Neural cell (in vitro differentiated cells): ENCODE data around the gene PLXNA4.

Experiments used
- EP300 ChIP-seq: fragments of 450-650 bp; conservative IDR thresholded peaks from 2 replicates; pipeline ENCODE4 v1.6.1; 2014; ENCODE audit warnings: antibody characterized with exemption, mild to moderate bottlenecking, moderate library complexity; ENCODE audit not compliant: poor library complexity, severe bottlenecking
- EZH2 ChIP-seq: fragments of 200-600, 300-800 bp; shearing (Covaris generic), sonication (generic); IDR thresholded peaks from 2 replicates; pipeline ENCODE4 v1.6.1; 2014; ENCODE audit warnings: antibody characterized with exemption, low read length, borderline replicate concordance, mild to moderate bottlenecking; ENCODE audit not compliant: insufficient read depth, poor library complexity, severe bottlenecking
- MXI1 ChIP-seq: fragments of 450-650 bp; conservative IDR thresholded peaks from 2 replicates; pipeline ENCODE4 v1.6.1; 2014; ENCODE audit warnings: antibody characterized with exemption, mild to moderate bottlenecking; ENCODE audit not compliant: poor library complexity, severe bottlenecking
- POLR2AphosphoS5 ChIP-seq: IDR thresholded peaks from 2 replicates; pipeline ENCODE4 v1.6.1; 2012
- RAD21 ChIP-seq: fragments of 450-650 bp; conservative IDR thresholded peaks from 2 replicates; pipeline ENCODE4 v1.6.1; 2014; ENCODE audit warnings: antibody characterized with exemption, mild to moderate bottlenecking, moderate library complexity
- SMC3 ChIP-seq: fragments of 450-650 bp; conservative IDR thresholded peaks from 2 replicates; pipeline ENCODE4 v1.6.1; 2014; ENCODE audit warnings: antibody characterized with exemption, mild to moderate bottlenecking, moderate library complexity; ENCODE audit not compliant: poor library complexity
- TF ChIP-seq, protein P1 (sequence below): IDR thresholded peaks from 2 replicates; pipeline ENCODE4 v1.6.1; 2012; ENCODE audit warnings: borderline replicate concordance
- TF ChIP-seq, protein P2 (sequence below): fragments of 450-650 bp; IDR thresholded peaks from 2 replicates; pipeline ENCODE4 v1.5.1; 2014; ENCODE audit warnings: antibody characterized with exemption, mild to moderate bottlenecking, moderate library complexity; ENCODE audit not compliant: poor library complexity, severe bottlenecking

DNA sequence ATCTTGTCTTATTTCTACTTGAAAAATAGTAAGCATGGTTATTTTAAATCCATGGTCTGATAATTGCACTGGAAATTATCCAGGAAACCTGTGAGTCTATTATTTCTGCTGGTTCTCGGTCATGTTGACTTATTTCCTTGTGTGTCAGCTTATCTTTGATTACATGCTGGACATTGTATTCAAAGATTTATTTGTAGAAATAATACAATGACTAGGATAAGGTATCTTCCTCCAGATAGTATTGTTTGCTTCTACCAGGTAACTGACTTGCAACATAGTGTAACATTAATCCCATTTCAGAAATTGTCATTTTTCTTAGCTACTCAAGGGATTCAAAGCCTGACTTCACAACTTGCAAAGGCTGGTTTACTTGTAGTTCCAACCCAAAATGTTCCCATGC is 33.4 kb downstream of the PLXNA4 start:
- TF ChIP-seq SMC3 (no peak), POLR2AphosphoS5 (no peak), EP300 (no peak), EZH2 (no peak), MXI1 (no peak), RAD21 (no peak)
- TF ChIP-seq, protein P1, sequence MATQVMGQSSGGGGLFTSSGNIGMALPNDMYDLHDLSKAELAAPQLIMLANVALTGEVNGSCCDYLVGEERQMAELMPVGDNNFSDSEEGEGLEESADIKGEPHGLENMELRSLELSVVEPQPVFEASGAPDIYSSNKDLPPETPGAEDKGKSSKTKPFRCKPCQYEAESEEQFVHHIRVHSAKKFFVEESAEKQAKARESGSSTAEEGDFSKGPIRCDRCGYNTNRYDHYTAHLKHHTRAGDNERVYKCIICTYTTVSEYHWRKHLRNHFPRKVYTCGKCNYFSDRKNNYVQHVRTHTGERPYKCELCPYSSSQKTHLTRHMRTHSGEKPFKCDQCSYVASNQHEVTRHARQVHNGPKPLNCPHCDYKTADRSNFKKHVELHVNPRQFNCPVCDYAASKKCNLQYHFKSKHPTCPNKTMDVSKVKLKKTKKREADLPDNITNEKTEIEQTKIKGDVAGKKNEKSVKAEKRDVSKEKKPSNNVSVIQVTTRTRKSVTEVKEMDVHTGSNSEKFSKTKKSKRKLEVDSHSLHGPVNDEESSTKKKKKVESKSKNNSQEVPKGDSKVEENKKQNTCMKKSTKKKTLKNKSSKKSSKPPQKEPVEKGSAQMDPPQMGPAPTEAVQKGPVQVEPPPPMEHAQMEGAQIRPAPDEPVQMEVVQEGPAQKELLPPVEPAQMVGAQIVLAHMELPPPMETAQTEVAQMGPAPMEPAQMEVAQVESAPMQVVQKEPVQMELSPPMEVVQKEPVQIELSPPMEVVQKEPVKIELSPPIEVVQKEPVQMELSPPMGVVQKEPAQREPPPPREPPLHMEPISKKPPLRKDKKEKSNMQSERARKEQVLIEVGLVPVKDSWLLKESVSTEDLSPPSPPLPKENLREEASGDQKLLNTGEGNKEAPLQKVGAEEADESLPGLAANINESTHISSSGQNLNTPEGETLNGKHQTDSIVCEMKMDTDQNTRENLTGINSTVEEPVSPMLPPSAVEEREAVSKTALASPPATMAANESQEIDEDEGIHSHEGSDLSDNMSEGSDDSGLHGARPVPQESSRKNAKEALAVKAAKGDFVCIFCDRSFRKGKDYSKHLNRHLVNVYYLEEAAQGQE: no peak
- TF ChIP-seq, protein P2, sequence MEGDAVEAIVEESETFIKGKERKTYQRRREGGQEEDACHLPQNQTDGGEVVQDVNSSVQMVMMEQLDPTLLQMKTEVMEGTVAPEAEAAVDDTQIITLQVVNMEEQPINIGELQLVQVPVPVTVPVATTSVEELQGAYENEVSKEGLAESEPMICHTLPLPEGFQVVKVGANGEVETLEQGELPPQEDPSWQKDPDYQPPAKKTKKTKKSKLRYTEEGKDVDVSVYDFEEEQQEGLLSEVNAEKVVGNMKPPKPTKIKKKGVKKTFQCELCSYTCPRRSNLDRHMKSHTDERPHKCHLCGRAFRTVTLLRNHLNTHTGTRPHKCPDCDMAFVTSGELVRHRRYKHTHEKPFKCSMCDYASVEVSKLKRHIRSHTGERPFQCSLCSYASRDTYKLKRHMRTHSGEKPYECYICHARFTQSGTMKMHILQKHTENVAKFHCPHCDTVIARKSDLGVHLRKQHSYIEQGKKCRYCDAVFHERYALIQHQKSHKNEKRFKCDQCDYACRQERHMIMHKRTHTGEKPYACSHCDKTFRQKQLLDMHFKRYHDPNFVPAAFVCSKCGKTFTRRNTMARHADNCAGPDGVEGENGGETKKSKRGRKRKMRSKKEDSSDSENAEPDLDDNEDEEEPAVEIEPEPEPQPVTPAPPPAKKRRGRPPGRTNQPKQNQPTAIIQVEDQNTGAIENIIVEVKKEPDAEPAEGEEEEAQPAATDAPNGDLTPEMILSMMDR: no peak
